GM10266 (cell line): ENCODE measurements around the gene ISM1.
A peak's percentile ranks its signal among the peaks of the same experiment; 100 is the strongest.

Source experiments
- DNase-seq: peaks from one replicate; pipeline ENCODE4 v3.0.0; 2012; ENCODE audit errors: extremely low spot score
- TF ChIP-seq, protein P1 (sequence below): IDR thresholded peaks from 2 replicates; pipeline ENCODE4 v1.5.1; 2012; ENCODE audit warnings: mild to moderate bottlenecking, low read depth; ENCODE audit not compliant: control insufficient read depth, insufficient read depth; ENCODE audit errors: missing control alignments

The ISM1 gene

GRCh38 chr20:13256606-13257005, 35.5 kb downstream of the ISM1 start:
- TF ChIP-seq, protein P1, sequence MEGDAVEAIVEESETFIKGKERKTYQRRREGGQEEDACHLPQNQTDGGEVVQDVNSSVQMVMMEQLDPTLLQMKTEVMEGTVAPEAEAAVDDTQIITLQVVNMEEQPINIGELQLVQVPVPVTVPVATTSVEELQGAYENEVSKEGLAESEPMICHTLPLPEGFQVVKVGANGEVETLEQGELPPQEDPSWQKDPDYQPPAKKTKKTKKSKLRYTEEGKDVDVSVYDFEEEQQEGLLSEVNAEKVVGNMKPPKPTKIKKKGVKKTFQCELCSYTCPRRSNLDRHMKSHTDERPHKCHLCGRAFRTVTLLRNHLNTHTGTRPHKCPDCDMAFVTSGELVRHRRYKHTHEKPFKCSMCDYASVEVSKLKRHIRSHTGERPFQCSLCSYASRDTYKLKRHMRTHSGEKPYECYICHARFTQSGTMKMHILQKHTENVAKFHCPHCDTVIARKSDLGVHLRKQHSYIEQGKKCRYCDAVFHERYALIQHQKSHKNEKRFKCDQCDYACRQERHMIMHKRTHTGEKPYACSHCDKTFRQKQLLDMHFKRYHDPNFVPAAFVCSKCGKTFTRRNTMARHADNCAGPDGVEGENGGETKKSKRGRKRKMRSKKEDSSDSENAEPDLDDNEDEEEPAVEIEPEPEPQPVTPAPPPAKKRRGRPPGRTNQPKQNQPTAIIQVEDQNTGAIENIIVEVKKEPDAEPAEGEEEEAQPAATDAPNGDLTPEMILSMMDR = no peak
- no peak for DNase-seq

DNA sequence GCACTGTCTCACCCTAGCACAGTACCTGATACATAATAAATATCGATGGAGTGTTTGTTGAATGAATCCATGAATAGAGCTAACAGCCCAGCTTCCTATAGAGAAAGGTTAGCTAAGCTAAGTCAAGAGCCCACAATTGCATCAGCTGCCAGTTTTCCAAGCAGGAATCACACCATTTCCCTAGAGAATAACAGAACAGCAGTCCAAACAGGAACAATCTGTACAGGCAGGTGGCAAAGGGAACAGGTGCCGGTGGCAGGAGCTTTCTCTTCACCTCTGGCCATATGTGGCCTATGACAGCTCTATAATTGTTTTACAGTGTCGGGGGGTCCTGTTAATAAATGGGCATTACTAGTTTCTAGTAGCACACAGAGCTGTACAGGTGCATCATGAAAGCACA, 38.8 kb downstream of the ISM1 start:
- no peak for DNase-seq
- TF ChIP-seq, protein P1 = no peak

DNA sequence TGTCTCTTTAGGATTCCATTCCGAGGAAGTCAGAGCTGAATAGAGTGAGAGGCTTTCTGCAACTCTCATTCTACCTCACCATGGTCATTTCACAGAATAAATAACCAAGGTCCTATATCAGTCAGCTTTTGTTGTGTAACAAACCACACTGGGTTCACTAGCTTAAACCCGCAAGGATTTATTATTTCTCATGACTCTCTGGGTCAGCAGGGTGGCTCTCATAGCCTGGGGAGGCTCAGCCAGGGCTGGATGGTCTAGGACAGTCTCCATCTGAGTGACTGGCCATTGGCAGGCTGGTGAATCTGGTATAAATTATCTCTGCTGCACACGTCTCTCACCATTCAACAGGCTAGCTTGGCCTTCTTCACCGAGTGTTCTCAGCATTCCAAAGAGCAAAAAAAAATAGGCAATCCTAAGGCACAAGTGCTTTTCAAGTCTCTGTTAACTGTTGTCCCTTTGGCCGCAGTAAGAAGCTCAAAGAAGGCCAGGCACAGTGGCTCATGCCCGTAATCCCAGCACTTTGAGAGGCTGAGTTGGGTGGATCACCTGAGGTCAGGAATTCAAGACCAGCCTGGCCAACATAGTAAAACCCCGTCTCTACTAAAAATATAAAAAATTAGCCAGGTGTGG, 39.7 kb downstream of the ISM1 start:
- TF ChIP-seq, protein P1 = no peak
- no peak for DNase-seq

- TF ChIP-seq, protein P1 = peak; percentile 55
- DNase-seq = peak; percentile 53
These were observed 40.6 kb downstream of the ISM1 start for GRCh38 chr20:13261460-13262301.

DNA sequence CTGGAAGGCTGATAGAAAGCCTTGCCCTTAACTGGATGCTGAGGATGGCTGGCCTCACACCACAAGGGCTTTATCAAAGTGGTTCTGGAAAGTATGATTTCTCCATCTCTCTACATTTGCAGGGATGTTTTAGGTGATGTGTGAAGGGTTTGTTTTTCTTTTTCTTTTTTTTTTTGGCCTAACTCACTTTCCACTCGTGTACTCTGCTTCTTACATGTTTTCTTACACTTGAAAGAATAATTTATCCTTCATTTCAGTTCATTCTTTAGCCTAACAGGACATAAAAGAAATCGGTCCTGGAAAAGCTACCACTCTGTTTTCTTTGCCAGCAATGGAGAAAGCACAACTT, 41.2 kb downstream of the ISM1 start:
- no peak for DNase-seq
- TF ChIP-seq, protein P1 = no peak

DNA sequence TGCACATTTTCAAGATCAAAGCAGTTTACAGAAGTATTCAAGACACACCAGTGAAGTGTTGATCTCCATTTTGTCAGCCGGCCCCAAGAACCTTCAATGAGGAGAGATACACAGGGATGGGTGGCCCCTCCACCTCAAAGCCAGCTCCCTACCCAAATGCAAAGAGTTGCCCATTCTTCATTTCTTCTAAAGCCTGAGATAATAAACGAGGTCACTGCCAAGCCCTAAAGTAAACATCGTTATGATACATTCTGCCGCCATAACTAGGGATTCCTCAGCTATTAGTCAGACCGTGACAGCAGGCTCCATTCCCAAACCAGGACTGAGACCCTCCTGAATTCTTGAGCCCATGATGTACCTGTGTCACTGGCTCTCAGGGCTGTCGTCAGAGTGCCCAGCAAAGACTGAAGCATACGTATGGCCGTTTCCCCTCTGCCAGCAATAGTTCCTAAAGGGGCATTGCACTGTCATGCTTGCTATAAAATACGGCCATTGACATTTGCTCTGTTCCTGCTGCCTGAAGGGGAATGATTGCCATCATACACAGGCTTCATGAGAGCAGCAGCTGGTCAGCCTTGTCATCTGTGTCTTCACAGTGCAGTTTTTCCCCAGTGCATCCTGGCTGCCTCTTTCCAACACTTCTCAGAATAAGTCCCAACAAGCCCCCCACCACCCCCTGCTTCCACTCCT, 41.7 kb downstream of the ISM1 start:
- TF ChIP-seq, protein P1 = no peak
- no peak for DNase-seq
